CD4-positive, alpha-beta T cell treated with Interleukin-15 for 4 hours (primary cell): ENCODE measurements around the gene TMEM117.
"Not testable (repeated sequence)": the region's sequence is repeated elsewhere in the genome, so short reads cannot be mapped to it uniquely, and the experiment has no call there.

Experiments used
- DNase-seq: peaks from one replicate; pipeline ENCODE4 v3.0.0-alpha.2; 2020; ENCODE audit warnings: low spot score

Gene TMEM117

GRCh38 chr12:44224399-44225148 lies 388.7 kb downstream of the TMEM117 start:
- no peak for DNase-seq

- no peak for DNase-seq
These were observed 389.2 kb downstream of the TMEM117 start for GRCh38 chr12:44225149-44225510.

- DNase-seq = no peak
These were observed 391.7 kb downstream of the TMEM117 start for GRCh38 chr12:44227616-44228015.

- no peak for DNase-seq
These were observed 394.0 kb downstream of the TMEM117 start for GRCh38 chr12:44229846-44230245.

GRCh38 chr12:44235674-44236073 lies 399.8 kb downstream of the TMEM117 start:
- no peak for DNase-seq

- no peak for DNase-seq
These were observed 404.3 kb downstream of the TMEM117 start for GRCh38 chr12:44240186-44240585.

- DNase-seq = no peak
These were observed 410.1 kb downstream of the TMEM117 start for GRCh38 chr12:44245932-44246331.

GRCh38 chr12:44246482-44247105 lies 410.7 kb downstream of the TMEM117 start:
- DNase-seq = no peak

GRCh38 chr12:44247588-44247987 lies 411.7 kb downstream of the TMEM117 start:
- no peak for DNase-seq

- DNase-seq = no peak
These were observed 412.6 kb downstream of the TMEM117 start for GRCh38 chr12:44248436-44248835.

- DNase-seq = not testable (repeated sequence)
These were observed 414.6 kb downstream of the TMEM117 start for GRCh38 chr12:44250440-44250839.

- no peak for DNase-seq
These were observed 417.5 kb downstream of the TMEM117 start for GRCh38 chr12:44253338-44253856.

- DNase-seq = no peak
These were observed 422.4 kb downstream of the TMEM117 start for GRCh38 chr12:44258246-44258645.

GRCh38 chr12:44259890-44260289 lies 424.0 kb downstream of the TMEM117 start:
- no peak for DNase-seq

- no peak for DNase-seq
These were observed 424.7 kb downstream of the TMEM117 start for GRCh38 chr12:44260581-44260980.

- DNase-seq = no peak
These were observed 449.6 kb downstream of the TMEM117 start for GRCh38 chr12:44285321-44285960.

GRCh38 chr12:44286336-44286735 lies 450.5 kb downstream of the TMEM117 start:
- DNase-seq = no peak

- DNase-seq = no peak
These were observed 451.1 kb downstream of the TMEM117 start for GRCh38 chr12:44286821-44287505.

- no peak for DNase-seq
These were observed 451.7 kb downstream of the TMEM117 start for GRCh38 chr12:44287545-44287944.

GRCh38 chr12:44294649-44295048 lies 458.8 kb downstream of the TMEM117 start:
- no peak for DNase-seq

GRCh38 chr12:44295958-44296623 lies 460.2 kb downstream of the TMEM117 start:
- DNase-seq = no peak

GRCh38 chr12:44296624-44297197 lies 460.8 kb downstream of the TMEM117 start:
- DNase-seq = no peak
